GM19099 (cell line): ENCODE measurements around the gene HNRNPA2B1.

ENCODE experiments used
- POLR2A ChIP-seq: IDR thresholded peaks from 3 replicates; pipeline ENCODE4 v1.6.1; 2011; ENCODE audit warnings: low read depth; ENCODE audit not compliant: insufficient read length; ENCODE audit errors: extremely low read depth

The HNRNPA2B1 gene

GRCh38 chr7:26202019-26202990 is 1.8 kb upstream of the HNRNPA2B1 start:
- TF ChIP-seq POLR2A: no peak

- TF ChIP-seq POLR2A: peak; percentile 88
These were observed 887 bp upstream of the HNRNPA2B1 start, which contains the start of gene CBX3 for GRCh38 chr7:26201247-26202018. Gene CBX3, plus strand, starts transcription at chr7:26201745. Its CDS starts 1,254 bp downstream, at chr7:26202999.

GRCh38 chr7:26200038-26200443 is 505 bp downstream of the HNRNPA2B1 start:
- TF ChIP-seq POLR2A: no peak

- no peak for TF ChIP-seq POLR2A
These were observed 1.1 kb downstream of the HNRNPA2B1 start for GRCh38 chr7:26199301-26200037.

- TF ChIP-seq POLR2A: no peak
These were observed 1.8 kb downstream of the HNRNPA2B1 start for GRCh38 chr7:26198781-26199169.

- TF ChIP-seq POLR2A: no peak
These were observed 2.3 kb downstream of the HNRNPA2B1 start for GRCh38 chr7:26198133-26198780.

GRCh38 chr7:26197153-26198115 is 3.1 kb downstream of the HNRNPA2B1 start:
- peak; percentile 31 for TF ChIP-seq POLR2A

- TF ChIP-seq POLR2A: peak; percentile 29
These were observed 4.5 kb downstream of the HNRNPA2B1 start for GRCh38 chr7:26195867-26196657.

GRCh38 chr7:26195182-26195581 is 5.4 kb downstream of the HNRNPA2B1 start:
- TF ChIP-seq POLR2A: no peak

- TF ChIP-seq POLR2A: no peak
These were observed 6.9 kb downstream of the HNRNPA2B1 start for GRCh38 chr7:26193432-26194207.

- no peak for TF ChIP-seq POLR2A
These were observed 8.0 kb downstream of the HNRNPA2B1 start for GRCh38 chr7:26192485-26193087.
